IPS-18c (cell line): ENCODE measurements around the gene KRTAP16-1.
"Not testable (repeated sequence)": the region's sequence is repeated elsewhere in the genome, so short reads cannot be mapped to it uniquely, and the experiment has no call there.

Experiments used
- H3K4me3 ChIP-seq: 2 replicates; pipeline ENCODE4 v1.7.0; 2013; ENCODE audit warnings: low read depth, mild to moderate bottlenecking, low read length, moderate library complexity; ENCODE audit not compliant: insufficient read depth
- H3K9me3 ChIP-seq: one replicate; pipeline ENCODE4 v1.6.1; 2013; ENCODE audit warnings: mild to moderate bottlenecking, low read length, moderate library complexity; ENCODE audit not compliant: control insufficient read depth, insufficient read depth

KRTAP16-1 gene

GRCh38 chr17:41278176-41278955, 30.7 kb downstream of the KRTAP16-1 start:
- Histone ChIP-seq H3K4me3 (no peak overlapping the region), H3K9me3 (no peaks in the 10 kb centered on the region)

- H3K9me3 ChIP-seq, H3K4me3 ChIP-seq: not testable (repeated sequence)
Measured at GRCh38 chr17:41275648-41276190, 33.4 kb downstream of the KRTAP16-1 start, which contains the start of gene KRTAP9-7. Gene KRTAP9-7, plus strand, starts transcription at chr17:41275698. Its CDS starts 0 bp downstream, at chr17:41275698.

DNA sequence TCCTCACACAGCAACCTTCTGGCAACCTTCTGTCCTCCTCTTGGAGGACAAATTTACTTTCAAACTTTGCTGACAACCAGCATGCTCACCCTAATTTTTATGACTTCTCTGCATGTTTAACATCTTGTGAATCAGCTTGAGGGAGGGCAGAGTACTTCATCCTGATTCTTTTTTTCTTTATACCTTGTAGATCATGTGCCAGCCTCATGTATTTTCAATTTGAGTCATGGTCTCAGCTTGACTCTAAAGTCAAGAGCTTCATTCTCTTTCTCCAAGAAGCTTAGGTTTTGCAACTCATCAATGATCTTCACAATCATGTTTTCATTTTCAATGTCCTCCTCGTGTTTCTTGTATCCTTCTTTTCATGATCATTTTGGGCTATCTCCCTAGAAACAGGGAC, 37.3 kb downstream of the KRTAP16-1 start:
- H3K4me3 ChIP-seq, result no peak overlapping the region

GRCh38 chr17:41271323-41271722, 37.8 kb downstream of the KRTAP16-1 start:
- H3K4me3 ChIP-seq, H3K9me3 ChIP-seq: not testable (repeated sequence)

More for the DNA sequence above, 37.3 kb downstream of the KRTAP16-1 start:
- no peaks in the 10 kb centered on the region for H3K9me3 ChIP-seq

- no peaks in the 10 kb centered on the region for H3K9me3 ChIP-seq
- no peak overlapping the region for H3K4me3 ChIP-seq
Measured at GRCh38 chr17:41267711-41268110, 41.4 kb downstream of the KRTAP16-1 start.

DNA sequence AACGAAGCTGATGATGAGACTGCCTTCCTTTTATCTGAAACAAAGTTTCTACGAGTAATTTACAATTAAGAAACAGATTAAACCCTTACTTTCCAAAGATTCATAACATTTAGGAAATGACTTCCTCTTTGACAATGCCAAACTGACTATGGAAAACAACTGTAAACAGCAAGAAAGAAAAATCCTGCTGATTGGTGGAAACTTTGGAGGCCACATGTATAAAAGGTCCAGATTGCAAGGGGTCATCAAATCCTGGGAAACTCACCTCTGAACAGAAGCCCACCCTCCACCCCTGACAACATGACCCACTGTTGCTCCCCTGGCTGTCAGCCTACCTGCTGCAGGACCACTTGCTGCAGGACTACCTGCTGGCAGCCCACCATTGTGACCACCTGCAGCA, 44.0 kb downstream of the KRTAP16-1 start, which contains the start of gene KRTAP9-6:
KRTAP9-6 (plus strand) TSS at position 301 of the 400 bp plus-strand sequence; CDS start at position 301, 0 bp downstream.
- Histone ChIP-seq H3K4me3 (no peak within 1 kb of the TSS), H3K9me3 (no peaks in the 10 kb centered on the region)

- H3K4me3 ChIP-seq, result no peak overlapping the region
- H3K9me3 ChIP-seq, result no peaks in the 10 kb centered on the region
Measured at GRCh38 chr17:41264599-41264998, 44.5 kb downstream of the KRTAP16-1 start.

DNA sequence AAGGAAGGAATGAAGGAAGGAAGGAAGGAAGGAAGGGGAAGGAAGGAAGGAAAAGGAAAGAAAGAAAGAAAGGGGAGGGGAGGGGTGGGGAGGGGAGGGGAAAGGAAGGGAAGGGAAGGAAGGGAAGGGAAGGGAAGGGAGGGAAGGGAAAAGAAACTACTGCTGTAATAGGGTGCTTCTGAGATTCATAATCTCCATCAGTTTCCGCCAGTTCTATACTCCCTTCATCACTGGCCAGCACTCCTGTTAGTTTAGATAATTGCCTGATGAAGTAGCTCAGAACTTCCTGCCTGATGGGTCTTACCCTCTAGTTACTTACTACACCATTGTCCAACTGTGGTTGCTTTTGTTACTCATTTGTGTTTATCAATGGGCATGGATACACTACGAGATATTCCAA, 45.9 kb downstream of the KRTAP16-1 start:
- no peak overlapping the region for H3K4me3 ChIP-seq
- no peaks in the 10 kb centered on the region for H3K9me3 ChIP-seq

- no peak overlapping the region for H3K4me3 ChIP-seq
Measured at GRCh38 chr17:41258406-41258805, 50.7 kb downstream of the KRTAP16-1 start.

More at GRCh38 chr17:41258406-41258805, 50.7 kb downstream of the KRTAP16-1 start:
- peaks cover 2% of the 10 kb centered on the region for H3K9me3 ChIP-seq
